ENCODE results near the gene GRIN2A.

Gene GRIN2A

DNA sequence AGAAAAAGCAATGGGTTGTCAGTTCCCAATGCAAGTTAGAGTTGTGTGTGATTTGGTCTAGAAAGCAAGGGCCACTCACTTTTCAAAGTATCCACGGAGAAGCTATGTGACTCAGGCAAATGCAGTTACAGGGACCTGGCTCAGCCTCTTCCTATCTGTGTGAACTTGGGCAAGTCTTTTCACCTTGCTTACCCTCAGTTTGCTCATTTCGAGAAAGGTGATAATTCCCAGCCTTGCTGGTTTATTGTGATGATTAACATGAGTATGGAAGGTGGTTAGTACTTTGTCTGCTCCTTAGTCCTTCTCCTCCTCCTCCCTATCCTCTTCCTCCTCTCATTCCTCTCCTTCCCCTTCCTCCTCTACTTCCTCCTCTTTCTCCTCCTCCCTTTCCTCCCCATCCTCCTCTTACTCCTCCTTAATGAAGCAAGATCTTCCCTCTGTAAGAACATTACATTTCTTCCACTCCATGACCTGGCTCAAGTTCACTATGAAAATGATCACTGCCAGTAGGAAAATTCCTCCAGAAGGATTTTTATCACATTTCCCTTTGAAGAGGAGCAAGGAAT, 204.0 kb downstream of the GRIN2A start:
- H3K27ac ChIP-seq (ENCODE audit: low read length), result no peak overlapping the region
- H3K9me3 ChIP-seq (ENCODE audit: insufficient read depth, low read depth, low read length), result no peaks in the 10 kb centered on the region
- no peak overlapping the region for H3K4me3 ChIP-seq (ENCODE audit: low read length)
- H3K27me3 ChIP-seq (ENCODE audit: insufficient read depth, low read length), result no peaks in the 10 kb centered on the region
- H3K36me3 ChIP-seq (ENCODE audit: insufficient read depth, low read depth, low read length), result no peaks in the 10 kb centered on the region
- H3K9ac ChIP-seq (ENCODE audit: low read depth, low read length), result no peak overlapping the region
- H3K4me1 ChIP-seq (ENCODE audit: insufficient read depth, low read length), result no peaks in the 10 kb centered on the region

GRCh38 chr16:9977333-9977897, 204.8 kb downstream of the GRIN2A start:
- Histone ChIP-seq H3K9me3 (ENCODE audit: insufficient read depth, low read depth, low read length) (no peaks in the 10 kb centered on the region), H3K9ac (ENCODE audit: low read depth, low read length) (no peak overlapping the region)

GRCh38 chr16:9976601-9977000, 205.6 kb downstream of the GRIN2A start:
- H3K9ac ChIP-seq (ENCODE audit: low read depth, low read length), result no peak overlapping the region
- H3K36me3 ChIP-seq (ENCODE audit: insufficient read depth, low read depth, low read length), result no peaks in the 10 kb centered on the region
- H3K27ac ChIP-seq (ENCODE audit: low read length), result no peak overlapping the region
- H3K4me3 ChIP-seq (ENCODE audit: low read length), result no peak overlapping the region
- peaks cover 10% of the 10 kb centered on the region; the same call in 1 of the 2 replicates for H3K4me1 ChIP-seq (ENCODE audit: insufficient read depth, low read length)
- no peaks in the 10 kb centered on the region for H3K27me3 ChIP-seq (ENCODE audit: insufficient read depth, low read length)
- no peaks in the 10 kb centered on the region for H3K9me3 ChIP-seq (ENCODE audit: insufficient read depth, low read depth, low read length)

More at GRCh38 chr16:9977333-9977897, 204.8 kb downstream of the GRIN2A start:
- Histone ChIP-seq H3K27ac (ENCODE audit: low read length) (no peak overlapping the region), H3K4me3 (ENCODE audit: low read length) (no peak overlapping the region), H3K36me3 (ENCODE audit: insufficient read depth, low read depth, low read length) (no peaks in the 10 kb centered on the region), H3K4me1 (ENCODE audit: insufficient read depth, low read length) (peaks cover 3% of the 10 kb centered on the region; the same call in 1 of the 2 replicates), H3K27me3 (ENCODE audit: insufficient read depth, low read length) (no peaks in the 10 kb centered on the region)

DNA sequence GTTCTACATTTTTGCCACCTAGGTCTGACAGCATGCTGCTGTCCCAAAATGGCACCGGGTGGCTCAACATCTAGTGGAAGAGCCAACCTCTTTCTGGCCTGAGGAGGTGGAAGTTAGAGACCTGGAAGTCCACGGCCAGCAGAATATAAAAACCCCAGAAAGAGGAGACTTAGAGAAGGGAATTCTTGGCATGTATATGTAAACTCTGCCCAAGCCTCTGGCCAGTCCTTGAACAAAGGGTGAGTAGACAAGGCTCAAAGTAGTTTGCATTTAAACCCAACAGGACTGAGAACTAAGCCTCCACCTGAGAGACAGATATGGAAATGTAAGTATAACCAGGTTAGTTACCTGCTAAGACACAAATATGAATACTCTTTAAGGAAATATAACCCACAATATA, 210.3 kb downstream of the GRIN2A start:
- Histone ChIP-seq H3K9me3 (ENCODE audit: insufficient read depth, low read depth, low read length) (no peaks in the 10 kb centered on the region), H3K27me3 (ENCODE audit: insufficient read depth, low read length) (peaks cover 21% of the 10 kb centered on the region)

GRCh38 chr16:9970796-9971195, 211.4 kb downstream of the GRIN2A start:
- Histone ChIP-seq H3K9me3 (ENCODE audit: insufficient read depth, low read depth, low read length) (no peaks in the 10 kb centered on the region), H3K4me3 (ENCODE audit: low read length) (no peak overlapping the region), H3K27me3 (ENCODE audit: insufficient read depth, low read length) (peaks cover 21% of the 10 kb centered on the region), H3K9ac (ENCODE audit: low read depth, low read length) (no peak overlapping the region), H3K4me1 (ENCODE audit: insufficient read depth, low read length) (peaks cover 18% of the 10 kb centered on the region; the same call in 1 of the 2 replicates), H3K36me3 (ENCODE audit: insufficient read depth, low read depth, low read length) (no peaks in the 10 kb centered on the region), H3K27ac (ENCODE audit: low read length) (no peak overlapping the region)

More for the DNA sequence above, 210.3 kb downstream of the GRIN2A start:
- H3K4me3 ChIP-seq (ENCODE audit: low read length), result no peak overlapping the region
- H3K36me3 ChIP-seq (ENCODE audit: insufficient read depth, low read depth, low read length), result no peaks in the 10 kb centered on the region
- H3K9ac ChIP-seq (ENCODE audit: low read depth, low read length), result no peak overlapping the region
- no peak overlapping the region for H3K27ac ChIP-seq (ENCODE audit: low read length)
- peaks cover 18% of the 10 kb centered on the region; the same call in 1 of the 2 replicates for H3K4me1 ChIP-seq (ENCODE audit: insufficient read depth, low read length)

GRCh38 chr16:9970244-9970643, 212.0 kb downstream of the GRIN2A start:
- H3K9ac ChIP-seq (ENCODE audit: low read depth, low read length), result no peak overlapping the region
- peaks cover 18% of the 10 kb centered on the region; the same call in 1 of the 2 replicates for H3K4me1 ChIP-seq (ENCODE audit: insufficient read depth, low read length)
- H3K4me3 ChIP-seq (ENCODE audit: low read length), result no peak overlapping the region
- peaks cover 21% of the 10 kb centered on the region for H3K27me3 ChIP-seq (ENCODE audit: insufficient read depth, low read length)
- no peaks in the 10 kb centered on the region for H3K36me3 ChIP-seq (ENCODE audit: insufficient read depth, low read depth, low read length)
- H3K27ac ChIP-seq (ENCODE audit: low read length), result no peak overlapping the region
- no peaks in the 10 kb centered on the region for H3K9me3 ChIP-seq (ENCODE audit: insufficient read depth, low read depth, low read length)

- H3K4me3 ChIP-seq (ENCODE audit: low read length), result no peak overlapping the region
- H3K4me1 ChIP-seq (ENCODE audit: insufficient read depth, low read length), result peaks cover 18% of the 10 kb centered on the region; the same call in 1 of the 2 replicates
- H3K27me3 ChIP-seq (ENCODE audit: insufficient read depth, low read length), result peaks cover 21% of the 10 kb centered on the region
- H3K9me3 ChIP-seq (ENCODE audit: insufficient read depth, low read depth, low read length), result no peaks in the 10 kb centered on the region
- H3K36me3 ChIP-seq (ENCODE audit: insufficient read depth, low read depth, low read length), result no peaks in the 10 kb centered on the region
- H3K9ac ChIP-seq (ENCODE audit: low read depth, low read length), result no peak overlapping the region
- no peak overlapping the region for H3K27ac ChIP-seq (ENCODE audit: low read length)
These were observed 212.6 kb downstream of the GRIN2A start for GRCh38 chr16:9969580-9969979.

GRCh38 chr16:9966569-9967157, 215.6 kb downstream of the GRIN2A start:
- Histone ChIP-seq H3K9ac (ENCODE audit: low read depth, low read length) (no peak overlapping the region), H3K27me3 (ENCODE audit: insufficient read depth, low read length) (peaks cover 21% of the 10 kb centered on the region), H3K9me3 (ENCODE audit: insufficient read depth, low read depth, low read length) (no peaks in the 10 kb centered on the region), H3K4me3 (ENCODE audit: low read length) (no peak overlapping the region), H3K27ac (ENCODE audit: low read length) (no peak overlapping the region), H3K36me3 (ENCODE audit: insufficient read depth, low read depth, low read length) (no peaks in the 10 kb centered on the region), H3K4me1 (ENCODE audit: insufficient read depth, low read length) (peaks cover 9% of the 10 kb centered on the region; the same call in 1 of the 2 replicates)

DNA sequence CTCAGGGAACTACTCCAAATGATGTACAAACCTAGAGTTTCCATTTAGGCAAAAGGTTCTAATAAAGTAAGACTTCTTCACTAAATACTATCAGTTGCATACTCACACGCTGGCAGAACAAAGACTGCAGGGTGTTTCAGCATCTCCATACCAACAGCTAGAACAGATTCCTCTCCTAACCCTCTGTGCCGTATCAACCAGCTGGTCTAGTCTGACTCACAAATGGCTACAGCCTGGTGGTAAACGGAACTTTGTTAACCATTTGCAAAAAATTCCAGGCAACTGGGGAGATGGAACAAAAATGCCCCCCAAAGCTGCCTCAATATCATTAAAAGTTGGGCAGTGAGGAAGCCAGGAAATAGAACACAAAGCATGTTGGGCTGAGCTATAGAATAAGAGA, 217.1 kb downstream of the GRIN2A start:
- Histone ChIP-seq H3K9ac (ENCODE audit: low read depth, low read length) (no peak overlapping the region), H3K4me1 (ENCODE audit: insufficient read depth, low read length) (no peaks in the 10 kb centered on the region), H3K27ac (ENCODE audit: low read length) (no peak overlapping the region), H3K4me3 (ENCODE audit: low read length) (no peak overlapping the region), H3K27me3 (ENCODE audit: insufficient read depth, low read length) (peaks cover 9% of the 10 kb centered on the region), H3K9me3 (ENCODE audit: insufficient read depth, low read depth, low read length) (no peaks in the 10 kb centered on the region), H3K36me3 (ENCODE audit: insufficient read depth, low read depth, low read length) (no peaks in the 10 kb centered on the region)

DNA sequence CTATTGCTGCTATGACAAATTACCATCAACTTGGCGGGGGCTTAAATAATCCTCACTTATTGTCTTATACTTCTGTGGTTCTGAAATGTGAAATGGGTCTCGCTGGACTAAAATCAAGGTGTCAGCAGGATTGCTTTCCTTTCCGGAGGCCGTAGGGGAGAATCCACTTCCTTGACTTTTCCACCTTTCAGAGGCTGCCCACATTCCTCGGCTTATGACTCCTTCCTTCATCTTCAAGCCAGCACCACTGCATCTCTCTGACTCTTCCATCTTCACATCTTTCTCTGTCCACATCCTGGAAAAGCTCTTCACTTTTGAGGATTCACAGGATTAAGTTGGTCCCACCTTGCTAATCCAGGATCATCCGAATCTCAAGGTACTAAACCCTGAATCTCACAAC, 217.8 kb downstream of the GRIN2A start:
- H3K27ac ChIP-seq (ENCODE audit: low read length), result no peak overlapping the region
- H3K9ac ChIP-seq (ENCODE audit: low read depth, low read length), result no peak overlapping the region
- no peaks in the 10 kb centered on the region for H3K9me3 ChIP-seq (ENCODE audit: insufficient read depth, low read depth, low read length)
- H3K4me1 ChIP-seq (ENCODE audit: insufficient read depth, low read length), result no peaks in the 10 kb centered on the region
- no peak overlapping the region for H3K4me3 ChIP-seq (ENCODE audit: low read length)
- no peaks in the 10 kb centered on the region for H3K36me3 ChIP-seq (ENCODE audit: insufficient read depth, low read depth, low read length)
- H3K27me3 ChIP-seq (ENCODE audit: insufficient read depth, low read length), result 0 out of 2 replicates have a peak, but pooled peaks cover 8% of the 10 kb centered on the region

- H3K27ac ChIP-seq (ENCODE audit: low read length), result no peak overlapping the region
- H3K36me3 ChIP-seq (ENCODE audit: insufficient read depth, low read depth, low read length), result no peaks in the 10 kb centered on the region
- H3K9me3 ChIP-seq (ENCODE audit: insufficient read depth, low read depth, low read length), result no peaks in the 10 kb centered on the region
- H3K27me3 ChIP-seq (ENCODE audit: insufficient read depth, low read length), result peaks cover 57% of the 10 kb centered on the region
- H3K4me3 ChIP-seq (ENCODE audit: low read length), result no peak overlapping the region
- H3K9ac ChIP-seq (ENCODE audit: low read depth, low read length), result no peak overlapping the region
- peaks cover 3% of the 10 kb centered on the region for H3K4me1 ChIP-seq (ENCODE audit: insufficient read depth, low read length)
These were observed 224.8 kb downstream of the GRIN2A start for GRCh38 chr16:9957433-9957832.

DNA sequence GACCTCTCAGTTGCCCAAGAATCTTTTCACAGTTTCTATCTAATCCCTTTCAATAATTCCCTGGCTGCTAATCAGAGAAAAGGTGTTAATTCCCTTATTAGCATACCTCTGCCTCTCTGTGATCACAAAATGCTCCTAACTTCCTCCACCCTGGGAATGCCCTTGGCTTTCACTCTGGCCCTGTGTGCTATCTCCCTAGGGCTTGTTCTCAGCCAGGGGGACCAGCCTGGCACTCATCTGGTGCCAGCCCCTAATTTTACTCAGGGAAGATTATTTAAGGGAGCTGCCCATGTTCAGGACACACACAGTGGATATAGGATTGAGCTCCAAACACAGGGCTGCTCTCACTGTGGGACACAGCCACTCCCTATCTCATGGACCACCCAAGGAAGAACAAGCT, 225.2 kb downstream of the GRIN2A start:
- H3K4me3 ChIP-seq (ENCODE audit: low read length), result no peak overlapping the region
- H3K27me3 ChIP-seq (ENCODE audit: insufficient read depth, low read length), result peaks cover 60% of the 10 kb centered on the region
- H3K4me1 ChIP-seq (ENCODE audit: insufficient read depth, low read length), result peaks cover 3% of the 10 kb centered on the region
- no peaks in the 10 kb centered on the region for H3K9me3 ChIP-seq (ENCODE audit: insufficient read depth, low read depth, low read length)
- no peak overlapping the region for H3K9ac ChIP-seq (ENCODE audit: low read depth, low read length)
- H3K27ac ChIP-seq (ENCODE audit: low read length), result no peak overlapping the region
- no peaks in the 10 kb centered on the region for H3K36me3 ChIP-seq (ENCODE audit: insufficient read depth, low read depth, low read length)

Measured in iPS-20b (cell line).